Naive thymus-derived CD8-positive, alpha-beta T cell (primary cell): ENCODE results near the gene KCNQ4. TPM values are rescaled to one million over a fixed set of nuclear protein-coding genes. Genes with fewer than 3 reads are reported as not detected.

Source experiments
- ATAC-seq, 2 donors: fragments of 150-1000 bp; cut with Tn5 transposase in 1 of 2; sonication (Bioruptor Pico), chemical (Tn5 transposase) in 1 of 2; 1 replicate in 1 of 2; 2 replicates in 1 of 2; pipeline ENCODE4 v1.10.0; 2021; ENCODE audit warnings: mild to moderate bottlenecking in 2 of 2, moderate library complexity in 2 of 2
- POLR2A ChIA-PET: fragments of 350-600 bp; sonication (Branson Sonifier 250); formaldehyde crosslinking; loops from one replicate; lab custom pipeline; 2021; ENCODE audit warnings: antibody characterized with exemption; lab: Charles Lee
- DNase-seq, 10 donors: peaks; one replicate each; pipeline versions ENCODE4 v3.0.0 to v3.0.0-alpha.2; 2020 to 2022
- H3K27ac Mint-ChIP-seq, 10 donors: one replicate each; pipeline ENCODE4 v1.8.0; 2020 to 2022; ENCODE audit warnings: mild to moderate bottlenecking in 10 of 10, mixed read lengths in 10 of 10, moderate library complexity in 4 of 10, inconsistent platforms in 1 of 10
- H3K27me3 Mint-ChIP-seq, 5 donors: one replicate each; pipeline ENCODE4 v1.8.0; 2021 to 2022; ENCODE audit warnings: mixed read lengths in 5 of 5
- H3K36me3 Mint-ChIP-seq, 3 donors: one replicate each; pipeline ENCODE4 v1.8.0; 2020 to 2022; ENCODE audit warnings: mixed read lengths in 3 of 3, mild to moderate bottlenecking in 2 of 3, inconsistent platforms in 1 of 3
- H3K4me1 Mint-ChIP-seq, 4 donors: one replicate each; pipeline ENCODE4 v1.8.0; 2021 to 2022; ENCODE audit warnings: mixed read lengths in 4 of 4
- H3K4me3 Mint-ChIP-seq, 10 donors: one replicate each; pipeline ENCODE4 v1.8.0; 2020 to 2022; ENCODE audit warnings: mild to moderate bottlenecking in 10 of 10, mixed read lengths in 10 of 10, moderate library complexity in 6 of 10, inconsistent platforms in 1 of 10
- H3K9me3 Mint-ChIP-seq, 9 donors: one replicate each; pipeline ENCODE4 v1.8.0; 2020 to 2022; ENCODE audit warnings: mixed read lengths in 9 of 9, mild to moderate bottlenecking in 3 of 9, inconsistent platforms in 1 of 9, moderate library complexity in 1 of 9
- polyA plus RNA-seq, 3 donors: library from polyadenylated mRNA; unstranded; fragments of 300-500 nt; fragmentation: Illumina TruSeq; gene quantifications; one replicate each; pipeline ENCODE4 v1.2.3, GENCODE V29; 2021
- total RNA-seq, 8 experiments: library from RNA in 2 of 8; stranded (reverse) in 2 of 8; gene quantifications; one replicate each; pipeline ENCODE4 v1.2.3 and lab custom pipeline; 2021 to 2026

KCNQ4 gene
- total and polyA plus RNA-seq, 5 experiments from 2014 or later, result 0.08 to 0.25 (median 0.17) TPM

DNA sequence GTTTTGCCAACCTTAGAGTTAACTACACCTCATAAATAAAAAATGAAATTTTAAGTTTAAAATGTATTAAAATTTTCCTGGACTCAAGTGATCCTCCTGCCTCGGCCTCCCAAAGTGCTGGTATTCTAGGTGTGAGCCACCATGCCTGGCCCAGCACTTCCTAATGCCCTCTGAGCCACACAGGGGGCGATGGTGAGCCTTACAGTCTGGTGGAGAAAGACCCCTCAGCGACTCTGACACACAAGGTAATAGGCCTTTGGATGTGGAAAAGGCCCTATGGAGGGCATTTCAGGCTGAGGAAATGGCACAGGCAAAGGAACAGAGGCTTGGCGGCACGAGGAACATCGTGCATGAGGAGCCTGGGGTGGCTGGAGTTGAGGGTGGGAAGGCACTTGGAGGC, 71.9 kb downstream of the KCNQ4 start:
- H3K4me1 Mint-ChIP-seq, result peaks cover 4 to 8% (median 6%) of the 10 kb centered on the region in 4 donors
- H3K27ac Mint-ChIP-seq, result no peak overlapping the region
- peak in 2 of 10 donors; percentile 12 to 62 for DNase-seq
- POLR2A ChIA-PET, result interaction anchor here (1.3 kb wide), 1 partner anchor 37 kb away, joined by 3 read pairs; no protein-coding TSS in a partner anchor
- no peaks in the 10 kb centered on the region for H3K36me3 Mint-ChIP-seq
- H3K4me3 Mint-ChIP-seq, result no peak overlapping the region
- ATAC-seq, result peak; percentile 44
- peaks cover 0 to 6% (median 0%) of the 10 kb centered on the region in 5 donors for H3K27me3 Mint-ChIP-seq
- no peaks in the 10 kb centered on the region for H3K9me3 Mint-ChIP-seq

- POLR2A ChIA-PET, result interaction anchor here (1.3 kb wide), 1 partner anchor 37 kb away, joined by 3 read pairs; no protein-coding TSS in a partner anchor
- Mint-ChIP-seq H3K27me3 (peaks cover 0 to 10% (median 0%) of the 10 kb centered on the region in 5 donors), H3K4me3 (no peak overlapping the region), H3K4me1 (peaks cover 7 to 13% (median 10%) of the 10 kb centered on the region in 4 donors), H3K36me3 (no peaks in the 10 kb centered on the region), H3K27ac (peak overlapping the region in 1 of 10 donors; percentile 24), H3K9me3 (no peaks in the 10 kb centered on the region)
- no peak for DNase-seq
- ATAC-seq, result no peak
Measured at GRCh38 chr1:40856116-40856515, 72.5 kb downstream of the KCNQ4 start.

- ATAC-seq (no peak), DNase-seq (no peak)
- H3K27ac Mint-ChIP-seq, result peak overlapping the region in 1 of 10 donors; percentile 9
- peaks cover 7 to 13% (median 11%) of the 10 kb centered on the region in 4 donors for H3K4me1 Mint-ChIP-seq
- POLR2A ChIA-PET, result no interaction called here
- H3K9me3 Mint-ChIP-seq, result no peaks in the 10 kb centered on the region
- no peaks in the 10 kb centered on the region for H3K36me3 Mint-ChIP-seq
- H3K4me3 Mint-ChIP-seq, result no peak overlapping the region
- peaks cover 0 to 10% (median 0%) of the 10 kb centered on the region in 5 donors for H3K27me3 Mint-ChIP-seq
Measured at GRCh38 chr1:40856656-40857302, 73.2 kb downstream of the KCNQ4 start.

DNA sequence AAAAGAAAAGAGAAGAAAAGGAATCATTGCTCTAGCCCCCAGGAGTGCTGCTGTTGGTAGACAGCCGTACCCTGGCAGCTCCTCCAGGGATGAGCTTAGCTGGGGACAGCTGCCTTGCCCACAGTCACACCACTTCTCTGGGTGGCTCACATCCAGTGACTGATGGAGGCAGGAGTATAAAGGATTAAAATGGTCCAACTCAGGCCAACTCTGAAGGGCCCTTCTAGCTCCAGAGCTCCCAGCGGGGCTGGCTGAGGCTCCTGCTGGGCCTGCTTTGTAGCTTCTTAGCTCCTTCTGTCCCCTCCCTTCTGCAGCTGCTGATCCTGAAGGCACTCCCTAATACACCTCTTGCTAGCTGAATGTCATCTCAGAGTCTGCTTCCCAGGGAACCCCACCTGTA, 74.2 kb downstream of the KCNQ4 start:
- no peak overlapping the region for H3K4me3 Mint-ChIP-seq
- POLR2A ChIA-PET, result no interaction called here
- H3K9me3 Mint-ChIP-seq, result no peaks in the 10 kb centered on the region

GRCh38 chr1:40858856-40859416, 75.3 kb downstream of the KCNQ4 start:
- Mint-ChIP-seq H3K9me3 (no peaks in the 10 kb centered on the region), H3K27me3 (peaks cover 0 to 7% (median 0%) of the 10 kb centered on the region in 5 donors), H3K4me3 (peak overlapping the region in 1 of 10 donors; percentile 30), H3K27ac (no peak overlapping the region), H3K4me1 (peaks cover 11 to 20% (median 19%) of the 10 kb centered on the region in 4 donors), H3K36me3 (no peaks in the 10 kb centered on the region)
- DNase-seq, result no peak
- POLR2A ChIA-PET, result interaction anchor here (0.6 kb wide), 1 partner anchor 168 kb away, joined by 3 read pairs; the partner anchor contains the start of gene NFYC
- no peak for ATAC-seq

More for the DNA sequence above, 74.2 kb downstream of the KCNQ4 start:
- Mint-ChIP-seq H3K27me3 (peaks cover 0 to 10% (median 0%) of the 10 kb centered on the region in 5 donors), H3K27ac (no peak overlapping the region), H3K4me1 (peaks cover 11 to 18% (median 16%) of the 10 kb centered on the region in 4 donors), H3K36me3 (no peaks in the 10 kb centered on the region)
- DNase-seq (no peak), ATAC-seq (no peak)

- ATAC-seq, result no peak
- Mint-ChIP-seq H3K27me3 (peaks cover 0 to 7% (median 0%) of the 10 kb centered on the region in 5 donors), H3K4me1 (peaks cover 11 to 20% (median 19%) of the 10 kb centered on the region in 4 donors), H3K27ac (peak overlapping the region; percentile 49 to 95 (median 88)), H3K36me3 (no peaks in the 10 kb centered on the region), H3K4me3 (peak overlapping the region; percentile 82 to 94 (median 88)), H3K9me3 (no peaks in the 10 kb centered on the region)
- DNase-seq, result peak in 2 of 10 donors; percentile 9 to 14
- POLR2A ChIA-PET, result interaction anchor here (0.6 to 4.4 kb wide), 5 partner anchors 16 to 169 kb away, joined by 3 to 44 read pairs (median 10); partner anchors contain the start of genes CTPS1 and NFYC
Measured at GRCh38 chr1:40860706-40861223, 77.2 kb downstream of the KCNQ4 start.

DNA sequence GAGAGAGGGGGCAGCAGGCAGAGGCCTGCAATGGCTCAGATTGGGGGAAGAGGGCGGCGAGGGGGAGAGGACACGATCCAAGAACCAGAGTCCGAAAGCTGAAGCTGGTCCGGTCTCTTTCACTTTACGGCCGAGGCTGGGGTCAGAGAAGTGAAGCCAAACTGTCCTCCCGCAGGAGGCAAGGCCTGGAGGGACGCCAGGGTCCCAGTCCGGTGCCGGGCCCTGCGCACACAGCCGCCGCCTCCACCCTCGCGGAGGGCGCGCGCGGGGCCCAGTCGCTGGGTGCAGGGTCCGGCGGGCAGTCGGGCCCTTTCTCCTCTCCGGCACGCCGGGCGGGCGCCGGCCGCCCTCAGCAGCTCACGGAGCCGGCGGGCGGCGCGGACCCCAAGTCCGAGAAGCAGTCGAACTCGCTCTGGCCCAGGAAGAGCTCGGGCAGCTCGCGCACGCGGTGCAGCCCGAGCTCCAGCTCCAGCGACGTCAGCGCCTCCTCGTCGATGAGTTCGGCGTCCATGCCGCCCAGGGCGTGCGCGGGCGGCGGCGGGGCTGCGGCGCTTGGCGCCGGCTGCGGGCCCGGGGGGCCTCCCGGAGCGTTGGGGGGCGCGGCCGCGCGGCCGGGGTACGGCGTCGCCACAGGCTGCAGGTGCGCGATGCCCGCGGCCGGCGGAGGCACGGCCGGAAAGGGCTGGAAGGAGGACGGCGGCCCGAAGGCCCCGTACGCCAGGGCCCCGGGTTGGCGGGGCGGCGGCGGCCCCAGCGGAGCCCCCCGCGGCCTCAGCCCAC, 77.8 kb downstream of the KCNQ4 start:
- H3K27ac Mint-ChIP-seq, result peak overlapping the region; percentile 49 to 95 (median 88)
- peak overlapping the region; percentile 82 to 94 (median 88) for H3K4me3 Mint-ChIP-seq
- peak; percentile 28 for ATAC-seq
- peaks cover 0 to 7% (median 0%) of the 10 kb centered on the region in 5 donors for H3K27me3 Mint-ChIP-seq
- peaks cover 11 to 20% (median 19%) of the 10 kb centered on the region in 4 donors for H3K4me1 Mint-ChIP-seq
- peak in 9 of 10 donors; percentile 16 to 70 (median 42) for DNase-seq
- POLR2A ChIA-PET, result interaction anchor here (0.6 to 4.4 kb wide), 16 partner anchors 9 to 1834 kb away, joined by 3 to 44 read pairs (median 6); partner anchors contain the start of genes CTPS1, NFYC and PPIE
- no peaks in the 10 kb centered on the region for H3K9me3 Mint-ChIP-seq
- H3K36me3 Mint-ChIP-seq, result no peaks in the 10 kb centered on the region

GRCh38 chr1:40862008-40862863, 78.6 kb downstream of the KCNQ4 start, which contains the start of gene CITED4:
Gene CITED4, minus strand, starts transcription at chr1:40862363. Its CDS starts 236 bp downstream, at chr1:40862127.
- Mint-ChIP-seq H3K27me3 (peaks cover 0 to 7% (median 0%) of the 10 kb centered on the region in 5 donors), H3K36me3 (no peaks in the 10 kb centered on the region), H3K4me3 (peak within 1 kb of the TSS; percentile 92 to 98 (median 96)), H3K4me1 (peaks cover 11 to 20% (median 19%) of the 10 kb centered on the region in 4 donors), H3K27ac (peak within 1 kb of the TSS; percentile 92 to 99 (median 99)), H3K9me3 (no peaks in the 10 kb centered on the region)
- peak; percentile 93 to 98 (median 96) for DNase-seq
- peak; percentile 93 to 95 for ATAC-seq
- POLR2A ChIA-PET, result interaction anchor here (0.5 to 4.4 kb wide), 24 partner anchors 8 to 1895 kb away, joined by 3 to 44 read pairs (median 4); partner anchors contain the start of genes CTPS1, NFYC and PPIE

GRCh38 chr1:40868051-40868723, 84.6 kb downstream of the KCNQ4 start:
- Mint-ChIP-seq H3K36me3 (peaks cover 0 to 4% (median 0%) of the 10 kb centered on the region in 3 donors), H3K27ac (peak overlapping the region in 1 of 10 donors; percentile 48), H3K4me3 (no peak overlapping the region), H3K9me3 (peaks cover 0 to 7% (median 0%) of the 10 kb centered on the region in 9 donors), H3K27me3 (peaks cover 0 to 5% (median 0%) of the 10 kb centered on the region in 5 donors), H3K4me1 (no peaks in the 10 kb centered on the region)
- POLR2A ChIA-PET, result interaction anchor here (0.6 kb wide), 1 partner anchor 53 kb away, joined by 4 read pairs; no protein-coding TSS in a partner anchor
- DNase-seq (no peak), ATAC-seq (no peak)

DNA sequence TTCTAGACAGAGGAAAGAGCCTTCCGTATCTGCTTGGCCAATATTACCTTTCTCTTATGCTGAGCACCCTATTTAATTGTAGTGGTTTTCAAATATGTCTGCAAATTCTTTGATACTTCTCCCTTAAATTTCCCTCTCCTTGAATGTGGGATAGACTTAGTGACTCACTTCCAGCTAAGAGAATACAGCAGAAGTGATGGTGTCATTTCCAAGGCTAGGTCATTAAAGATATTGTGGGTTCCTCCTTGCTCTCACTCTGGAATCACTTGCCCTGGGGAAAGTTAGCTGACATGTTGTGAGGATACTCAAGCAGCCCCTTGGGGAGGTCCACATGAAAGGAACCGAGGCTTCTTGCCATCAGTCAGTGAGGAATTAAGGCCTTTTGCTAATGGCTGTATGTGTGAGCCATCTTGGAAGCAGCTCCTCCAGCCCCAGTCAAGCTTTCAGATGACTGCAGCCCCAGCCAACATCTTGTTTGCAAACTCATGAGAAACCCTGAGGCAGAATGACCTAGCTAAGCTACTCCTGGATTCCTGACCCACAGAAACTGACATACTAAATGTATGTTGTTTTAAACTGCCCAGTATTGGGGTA, 86.6 kb downstream of the KCNQ4 start:
- POLR2A ChIA-PET, result interaction anchor here (0.7 kb wide), 1 partner anchor 8 kb away, joined by 4 read pairs; the partner anchor contains the start of gene CITED4
- peaks cover 0 to 4% (median 0%) of the 10 kb centered on the region in 3 donors for H3K36me3 Mint-ChIP-seq

More for the DNA sequence above, 86.6 kb downstream of the KCNQ4 start:
- peaks cover 0 to 7% (median 0%) of the 10 kb centered on the region in 9 donors for H3K9me3 Mint-ChIP-seq
- ATAC-seq (no peak), DNase-seq (no peak)
- peak overlapping the region in 1 of 10 donors; percentile 41 for H3K27ac Mint-ChIP-seq
- H3K4me3 Mint-ChIP-seq, result no peak overlapping the region
- peaks cover 0 to 8% (median 3%) of the 10 kb centered on the region in 4 donors for H3K4me1 Mint-ChIP-seq
- peaks cover 0 to 5% (median 0%) of the 10 kb centered on the region in 5 donors for H3K27me3 Mint-ChIP-seq
